ENCODE results near the gene BSND.

- TF ChIP-seq CTCF (IDR thresholded peaks at IDR 0.05) = peak in 1 of 3 donors; percentile 83
- TF ChIP-seq POLR2A (IDR thresholded peaks at IDR 0.05) = no peak
These were observed 2.3 kb upstream of the BSND start for GRCh38 chr1:54996359-54996868.
